Hepatic stellate cell (primary cell): ENCODE measurements around the gene SYPL1.
A peak's percentile ranks its signal among the peaks of the same experiment; 100 is the strongest.
"Not testable (repeated sequence)": the region's sequence is repeated elsewhere in the genome, so short reads cannot be mapped to it uniquely, and the experiment has no call there.

Source experiments
- DNase-seq: peaks from one replicate; pipeline ENCODE4 v3.0.0; 2011; ENCODE audit warnings: low spot score

Gene SYPL1

GRCh38 chr7:106112118-106112971, at the start of gene SYPL1:
SYPL1 (minus strand) TSS chr7:106112312; CDS start chr7:106112208, 104 bp downstream.
- peak; percentile 83 for DNase-seq

GRCh38 chr7:106155027-106155426, 42.9 kb upstream of the SYPL1 start:
- no peak for DNase-seq

GRCh38 chr7:106153891-106154449, 41.9 kb upstream of the SYPL1 start:
- peak; percentile 75 for DNase-seq

DNA sequence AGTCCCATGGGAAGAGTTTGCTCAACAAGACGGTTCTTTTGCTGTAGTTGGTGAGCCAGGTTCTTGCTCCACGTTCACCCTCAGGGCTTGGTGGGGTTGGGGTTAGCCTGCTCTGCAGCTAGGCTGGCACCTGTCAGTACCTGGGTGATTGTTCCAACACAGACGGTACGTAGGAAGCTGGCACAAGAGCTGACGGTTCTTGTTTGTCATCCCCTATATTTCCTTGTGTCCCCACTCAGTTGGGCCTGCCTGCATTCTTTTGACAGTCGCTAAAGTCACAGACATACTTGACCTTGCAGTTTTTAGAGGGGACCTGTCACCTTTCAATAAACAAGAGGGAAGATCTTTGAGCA, 40.2 kb upstream of the SYPL1 start:
- DNase-seq = no peak

DNA sequence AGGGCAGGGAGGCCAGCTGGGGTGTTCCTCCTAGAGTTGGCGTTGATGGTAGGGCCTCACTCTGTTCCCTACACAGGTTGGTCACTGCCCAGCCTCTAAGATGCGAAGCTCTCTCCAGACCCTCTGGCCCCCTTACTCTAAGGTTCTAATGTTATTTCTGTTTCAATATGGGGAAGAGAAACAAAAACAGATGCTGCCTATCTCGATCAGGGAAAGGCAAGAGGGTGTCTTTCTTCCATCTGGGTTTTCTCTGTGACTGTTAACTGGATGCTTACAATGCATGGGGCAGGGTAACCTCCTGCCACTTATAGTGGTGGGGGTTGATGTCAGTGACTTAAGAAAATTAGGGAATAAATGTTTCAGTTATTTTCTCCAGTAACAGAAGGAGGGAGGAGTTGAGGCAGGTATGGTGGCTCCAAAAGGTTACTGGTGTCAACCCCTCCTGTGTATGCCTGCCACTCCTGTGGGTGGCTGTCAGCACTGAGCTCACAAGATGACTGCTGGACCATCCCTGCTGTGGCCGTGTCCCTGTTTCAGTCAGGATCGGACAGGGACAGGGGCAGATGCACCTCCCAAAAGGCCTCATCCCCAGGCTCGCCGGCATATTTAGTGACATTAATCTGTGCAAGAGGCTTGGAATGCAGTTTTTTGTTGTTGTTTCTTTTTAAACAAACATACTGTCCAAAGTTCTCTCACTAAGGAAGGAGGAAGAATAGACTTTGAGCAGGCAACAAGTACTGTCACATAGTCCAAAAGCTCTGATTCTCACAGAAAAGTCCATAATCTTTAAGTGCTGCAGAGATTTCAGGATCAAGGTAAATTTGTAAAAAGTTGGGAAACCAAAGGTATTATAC, 39.6 kb upstream of the SYPL1 start:
- DNase-seq = peak; percentile 29

DNA sequence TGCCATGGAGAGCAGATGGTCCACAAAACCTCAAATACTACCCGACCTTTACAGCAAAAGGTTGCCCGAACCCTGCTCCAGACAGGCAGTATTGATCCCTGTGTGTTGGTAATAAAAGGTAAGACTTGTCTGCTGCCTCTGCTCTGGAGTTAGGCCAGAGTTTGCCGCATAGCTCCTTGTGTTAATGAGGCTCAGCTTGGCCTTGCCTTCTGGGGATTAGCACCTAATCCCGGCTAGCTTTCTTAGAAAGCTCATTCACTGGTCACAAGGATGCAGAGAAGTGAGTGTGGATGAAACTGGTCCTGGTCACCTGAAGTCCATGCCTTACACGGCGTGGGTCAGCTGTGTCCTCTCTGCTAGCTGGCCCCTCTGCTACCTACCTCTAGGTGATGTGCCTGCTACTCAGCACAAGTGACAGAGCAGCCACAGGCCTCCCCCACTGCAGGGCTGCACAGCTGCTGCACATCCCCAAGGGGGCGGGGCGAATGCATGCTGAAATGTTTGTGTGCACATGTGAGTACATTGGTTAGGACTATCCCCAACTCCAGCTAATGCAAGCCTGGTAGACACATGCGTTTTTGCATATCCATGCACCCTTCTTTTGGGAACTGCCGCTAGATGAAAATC, 31.7 kb upstream of the SYPL1 start:
- DNase-seq = no peak

- DNase-seq = no peak
Measured at GRCh38 chr7:106142136-106142535, 30.0 kb upstream of the SYPL1 start.

- no peak for DNase-seq
Measured at GRCh38 chr7:106140406-106141173, 28.5 kb upstream of the SYPL1 start.

GRCh38 chr7:106139265-106140251, 27.4 kb upstream of the SYPL1 start:
- peak; percentile 19 for DNase-seq

DNA sequence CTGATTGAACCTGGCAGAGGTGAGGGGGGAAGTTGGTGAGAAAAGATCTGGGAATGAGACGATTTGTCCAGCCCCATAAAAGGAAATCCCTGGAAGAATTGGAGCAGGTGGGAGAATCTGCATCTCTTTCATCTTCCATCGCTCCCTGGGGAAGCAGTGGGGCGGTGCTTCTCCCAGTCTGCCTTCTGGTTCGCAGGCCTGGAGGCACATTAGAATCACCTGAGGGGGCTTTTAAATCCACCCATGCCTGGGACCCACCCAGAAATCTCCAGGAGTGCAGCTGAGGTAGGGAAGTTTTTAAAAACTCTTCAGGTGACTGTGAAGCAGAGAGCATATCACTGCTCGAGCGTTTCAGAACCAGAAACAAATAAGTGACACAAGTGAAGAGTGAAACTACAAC, 26.7 kb upstream of the SYPL1 start:
- DNase-seq = no peak

- not testable (repeated sequence) for DNase-seq
Measured at GRCh38 chr7:106138181-106138580, 26.1 kb upstream of the SYPL1 start.

GRCh38 chr7:106134241-106134640, 22.1 kb upstream of the SYPL1 start:
- DNase-seq = no peak

- no peak for DNase-seq
Measured at GRCh38 chr7:106129291-106129690, 17.2 kb upstream of the SYPL1 start.

GRCh38 chr7:106128836-106129235, 16.7 kb upstream of the SYPL1 start:
- no peak for DNase-seq

DNA sequence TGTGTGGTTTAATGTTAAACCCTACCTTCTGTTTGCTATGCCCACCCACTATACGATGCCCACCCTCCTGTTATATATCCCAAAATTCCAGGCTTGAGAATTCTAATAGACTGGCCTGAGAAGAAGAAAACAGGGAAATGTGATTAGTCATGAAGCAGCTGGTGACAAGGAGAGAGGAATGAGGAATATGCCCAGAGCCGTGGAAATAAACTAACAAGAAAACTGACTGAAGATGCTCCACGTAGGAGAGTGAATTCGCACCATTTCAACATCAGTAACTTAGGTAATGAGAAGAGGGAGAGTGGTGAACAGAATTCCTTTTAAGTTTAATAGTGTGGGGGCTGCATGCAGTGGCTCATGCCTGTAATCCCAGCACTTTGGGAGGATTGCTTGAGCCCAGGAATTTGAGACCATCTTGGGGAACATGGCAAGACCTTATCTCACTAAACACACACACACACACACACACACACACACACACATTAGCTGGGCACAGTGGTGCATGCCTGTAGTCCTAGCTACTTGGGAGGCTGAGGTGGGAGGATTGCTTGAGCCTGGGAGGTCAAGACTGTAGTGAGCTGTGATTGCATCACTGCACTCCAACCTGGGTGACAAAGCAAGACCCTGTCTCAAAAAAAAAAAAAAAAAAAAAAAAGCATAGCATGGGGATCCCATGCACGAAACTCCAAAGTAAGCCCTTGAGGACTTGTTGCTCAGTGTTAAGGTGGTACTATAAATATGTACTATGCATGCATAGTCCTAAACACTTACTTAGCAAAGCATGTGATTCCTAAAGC, 16.1 kb upstream of the SYPL1 start:
- peak; percentile 35 for DNase-seq

- no peak for DNase-seq
Measured at GRCh38 chr7:106126170-106126938, 14.2 kb upstream of the SYPL1 start.

DNA sequence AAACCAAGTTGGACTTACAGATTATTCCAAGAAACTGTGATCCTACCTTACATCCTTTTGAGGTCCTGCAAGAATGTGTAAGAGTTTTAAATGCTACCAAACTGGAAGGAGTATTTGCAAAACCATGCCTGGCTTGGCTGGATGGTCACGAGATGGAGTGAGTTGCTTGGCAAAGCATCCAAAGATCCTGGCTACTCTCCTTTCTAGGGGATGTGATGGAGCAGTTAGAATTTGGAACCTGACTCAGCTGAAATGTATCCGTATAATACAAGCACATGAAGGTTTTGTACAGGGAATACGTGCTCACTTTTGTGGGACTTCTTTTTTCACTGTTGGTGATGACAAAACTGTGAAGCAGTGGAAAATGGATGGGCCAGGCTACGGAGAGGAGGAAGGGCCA, 13.3 kb upstream of the SYPL1 start:
- DNase-seq = no peak

DNA sequence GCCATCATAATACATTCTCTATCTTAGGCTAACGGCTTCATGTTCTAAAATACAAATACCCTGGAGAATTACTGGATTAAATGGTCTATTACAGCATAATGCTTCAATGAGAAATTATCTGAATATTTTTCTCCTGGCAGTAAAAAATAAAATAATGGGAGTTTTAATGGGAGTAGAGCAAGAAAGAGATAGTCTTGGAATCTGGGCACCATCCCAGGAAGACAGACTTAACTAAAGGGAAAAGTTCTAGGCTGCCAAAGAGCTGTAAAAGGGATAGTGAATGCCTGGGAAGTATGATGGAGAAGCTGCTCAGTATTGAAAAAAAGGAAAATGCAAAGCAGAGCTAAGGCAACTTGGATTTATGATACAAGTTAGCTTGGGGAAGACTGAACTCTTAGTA, 12.1 kb upstream of the SYPL1 start:
- no peak for DNase-seq

GRCh38 chr7:106122713-106123112, 10.6 kb upstream of the SYPL1 start:
- DNase-seq = no peak
